ENCODE data around the gene DYNC1H1. TPM values are rescaled to one million over a fixed set of nuclear protein-coding genes. Genes with fewer than 3 reads are reported as not detected.
A peak's percentile ranks its signal among the peaks of the same experiment; 100 is the strongest.

DYNC1H1 gene
- total and polyA plus RNA-seq, 2 experiments from 2014 or later = 158 to 434 TPM

GRCh38 chr14:102016420-102017090 lies 52.2 kb downstream of the DYNC1H1 start:
- H3K36me3 ChIP-seq = peaks cover 84% of the 10 kb centered on the region
- H3K4me1 ChIP-seq (ENCODE audit: low read depth) = no peaks in the 10 kb centered on the region
- no peak overlapping the region for H3K4me3 ChIP-seq
- no peak for DNase-seq (ENCODE audit: low read depth in 1 of 2, low spot score in 1 of 2)
- H3K9me3 ChIP-seq (ENCODE audit: low read depth) = no peaks in the 10 kb centered on the region
- no peak overlapping the region for H3K27ac ChIP-seq
- TF ChIP-seq CTCF (IDR thresholded peaks at IDR 0.05; ENCODE audit: low read depth, low read length) = no peak
- H3K27me3 ChIP-seq = no peaks in the 10 kb centered on the region

- Histone ChIP-seq H3K36me3 (peaks cover 83% of the 10 kb centered on the region), H3K4me1 (ENCODE audit: low read depth) (no peaks in the 10 kb centered on the region), H3K9me3 (ENCODE audit: low read depth) (no peaks in the 10 kb centered on the region), H3K27ac (no peak overlapping the region), H3K27me3 (no peaks in the 10 kb centered on the region), H3K4me3 (no peak overlapping the region)
- no peak for DNase-seq (ENCODE audit: low read depth in 1 of 2, low spot score in 1 of 2)
- TF ChIP-seq CTCF (IDR thresholded peaks at IDR 0.05; ENCODE audit: low read depth, low read length) = no peak
Measured at GRCh38 chr14:102018251-102018650, 53.9 kb downstream of the DYNC1H1 start.

- Histone ChIP-seq H3K4me3 (no peak overlapping the region), H3K27me3 (no peaks in the 10 kb centered on the region), H3K4me1 (ENCODE audit: low read depth) (no peaks in the 10 kb centered on the region), H3K27ac (no peak overlapping the region), H3K9me3 (ENCODE audit: low read depth) (no peaks in the 10 kb centered on the region), H3K36me3 (peaks cover 86% of the 10 kb centered on the region)
- DNase-seq (ENCODE audit: low read depth in 1 of 2, low spot score in 1 of 2) = no peak
- TF ChIP-seq CTCF (IDR thresholded peaks at IDR 0.05; ENCODE audit: low read depth, low read length) = no peak
Measured at GRCh38 chr14:102019006-102019540, 54.7 kb downstream of the DYNC1H1 start.

- Histone ChIP-seq H3K9me3 (ENCODE audit: low read depth) (no peaks in the 10 kb centered on the region), H3K36me3 (peaks cover 85% of the 10 kb centered on the region), H3K4me3 (no peak overlapping the region), H3K27me3 (no peaks in the 10 kb centered on the region), H3K4me1 (ENCODE audit: low read depth) (no peaks in the 10 kb centered on the region), H3K27ac (no peak overlapping the region)
- DNase-seq (ENCODE audit: low read depth in 1 of 2, low spot score in 1 of 2) = peak in 1 of 2 donors; percentile 6
- no peak for TF ChIP-seq CTCF (IDR thresholded peaks at IDR 0.05; ENCODE audit: low read depth, low read length)
Measured at GRCh38 chr14:102020058-102020971, 55.9 kb downstream of the DYNC1H1 start.

GRCh38 chr14:102026934-102027333 lies 62.6 kb downstream of the DYNC1H1 start:
- Histone ChIP-seq H3K27me3 (no peaks in the 10 kb centered on the region), H3K9me3 (ENCODE audit: low read depth) (no peaks in the 10 kb centered on the region), H3K4me1 (ENCODE audit: low read depth) (no peaks in the 10 kb centered on the region), H3K4me3 (no peak overlapping the region), H3K36me3 (peaks cover 86% of the 10 kb centered on the region), H3K27ac (no peak overlapping the region)
- DNase-seq (ENCODE audit: low read depth in 1 of 2, low spot score in 1 of 2) = no peak
- TF ChIP-seq CTCF (IDR thresholded peaks at IDR 0.05; ENCODE audit: low read depth, low read length) = no peak
